Stimulated activated CD4-positive, alpha-beta T cell treated with anti-CD3 and anti-CD28 coated beads, Interleukin-4, amount 100 ng/mL, for 24 hours (primary cell): ENCODE measurements around the gene NFAT5.

Experiments used
- DNase-seq: peaks from one replicate; pipeline ENCODE4 v3.0.0-alpha.2; 2020

Gene NFAT5

GRCh38 chr16:69745232-69745612, 179.5 kb downstream of the NFAT5 start:
- DNase-seq, result no peak

- DNase-seq, result no peak
These were observed 180.2 kb downstream of the NFAT5 start for GRCh38 chr16:69745959-69746358.

GRCh38 chr16:69747115-69747514, 181.3 kb downstream of the NFAT5 start:
- DNase-seq, result no peak

- no peak for DNase-seq
These were observed 183.1 kb downstream of the NFAT5 start for GRCh38 chr16:69748694-69749345.

- no peak for DNase-seq
These were observed 188.3 kb downstream of the NFAT5 start for GRCh38 chr16:69754143-69754468.
